ENCODE measurements around the gene MERTK. TPM values are rescaled to one million over a fixed set of nuclear protein-coding genes. Genes with fewer than 3 reads are reported as not detected.
"Not testable (repeated sequence)": the region's sequence is repeated elsewhere in the genome, so short reads cannot be mapped to it uniquely, and the experiment has no call there.

The MERTK gene
- total and polyA plus RNA-seq, 2 of the 13 experiments (the other 11 are each of a cell fraction or from before 2014, with no cell fraction given) = 37.3 to 44.7 TPM

GRCh38 chr2:111860005-111860404 is 38.4 kb upstream of the MERTK start:
- CTCF ChIA-PET (ENCODE audit: low intra/inter-chr PET ratio, low total read pairs); H2AFZ ChIP-seq (ENCODE audit: low read length); H3K9ac ChIP-seq (ENCODE audit: insufficient read depth, low read depth, low read length); POLR2A ChIA-PET; H3K4me1 ChIP-seq (ENCODE audit: insufficient read depth, low read length); H3K4me3 ChIP-seq (replicated peaks in 1 of 3; ENCODE audit: insufficient read depth in 1 of 3, low read depth in 2 of 3, low read length in 3 of 3); H3K4me2 ChIP-seq (ENCODE audit: low read depth, low read length); H4K20me1 ChIP-seq (ENCODE audit: insufficient read depth, low read length); H3K27me3 ChIP-seq (ENCODE audit: control insufficient read depth in 1 of 2, insufficient read depth in 2 of 2, low read length in 2 of 2); intact Hi-C loops (cut with micrococcal nuclease; ENCODE audit: unreplicated experiment); H3K27ac ChIP-seq (ENCODE audit: extremely low read length, insufficient read depth, low read length); DNase-seq (ENCODE audit: low spot score); BruUV-seq (replicated peaks); FAIRE-seq; in situ Hi-C loops (cut with HindIII; ENCODE audit: extremely low pct_ligation_motif_present, low pct_unique_long_range_greater_than_20kb); H3K79me2 ChIP-seq (ENCODE audit: insufficient read depth, low read length); H3K9me3 ChIP-seq (ENCODE audit: low read length); ATAC-seq: not testable (repeated sequence)
- peaks cover 2 to 18% of the 10 kb centered on the region in 2 experiments; a peak in 3 of 5 replicates for H3K36me3 ChIP-seq (replicated peaks in 1 of 2; ENCODE audit: control insufficient read depth in 1 of 2, insufficient read depth in 2 of 2, low read length in 2 of 2)
- 60% methylated on average over 3 of the region's 3 CpGs for WGBS (ENCODE audit: low lambda C conversion rate)

GRCh38 chr2:111865124-111865523 is 33.3 kb upstream of the MERTK start:
- DNase-seq (ENCODE audit: low spot score); BruUV-seq (replicated peaks); H3K4me2 ChIP-seq (ENCODE audit: low read depth, low read length); H3K9me3 ChIP-seq (ENCODE audit: low read length); CTCF ChIA-PET (ENCODE audit: low intra/inter-chr PET ratio, low total read pairs); H3K4me3 ChIP-seq (replicated peaks in 1 of 3; ENCODE audit: insufficient read depth in 1 of 3, low read depth in 2 of 3, low read length in 3 of 3); intact Hi-C loops (cut with micrococcal nuclease; ENCODE audit: unreplicated experiment); H4K20me1 ChIP-seq (ENCODE audit: insufficient read depth, low read length); H3K27ac ChIP-seq (ENCODE audit: extremely low read length, insufficient read depth, low read length); FAIRE-seq; H2AFZ ChIP-seq (ENCODE audit: low read length); H3K27me3 ChIP-seq (ENCODE audit: control insufficient read depth in 1 of 2, insufficient read depth in 2 of 2, low read length in 2 of 2); H3K79me2 ChIP-seq (ENCODE audit: insufficient read depth, low read length); in situ Hi-C loops (cut with HindIII; ENCODE audit: extremely low pct_ligation_motif_present, low pct_unique_long_range_greater_than_20kb); H3K4me1 ChIP-seq (ENCODE audit: insufficient read depth, low read length); H3K9ac ChIP-seq (ENCODE audit: insufficient read depth, low read depth, low read length); POLR2A ChIA-PET; ATAC-seq: not testable (repeated sequence)
- WGBS (ENCODE audit: low lambda C conversion rate) = 70% methylated on average over 3 of the region's 3 CpGs
- H3K36me3 ChIP-seq (replicated peaks in 1 of 2; ENCODE audit: control insufficient read depth in 1 of 2, insufficient read depth in 2 of 2, low read length in 2 of 2) = peaks cover 5 to 20% of the 10 kb centered on the region in 2 experiments; a peak in 4 of 5 replicates

GRCh38 chr2:111872806-111873205 is 25.6 kb upstream of the MERTK start:
- intact Hi-C loops (cut with micrococcal nuclease; ENCODE audit: unreplicated experiment); DNase-seq (ENCODE audit: low spot score); H3K4me2 ChIP-seq (ENCODE audit: low read depth, low read length); H3K9ac ChIP-seq (ENCODE audit: insufficient read depth, low read depth, low read length); FAIRE-seq; H3K79me2 ChIP-seq (ENCODE audit: insufficient read depth, low read length); H3K27me3 ChIP-seq (ENCODE audit: control insufficient read depth in 1 of 2, insufficient read depth in 2 of 2, low read length in 2 of 2); H3K9me3 ChIP-seq (ENCODE audit: low read length); CTCF ChIA-PET (ENCODE audit: low intra/inter-chr PET ratio, low total read pairs); H3K4me3 ChIP-seq (replicated peaks in 1 of 3; ENCODE audit: insufficient read depth in 1 of 3, low read depth in 2 of 3, low read length in 3 of 3); H4K20me1 ChIP-seq (ENCODE audit: insufficient read depth, low read length); H3K27ac ChIP-seq (ENCODE audit: extremely low read length, insufficient read depth, low read length); ATAC-seq; H3K4me1 ChIP-seq (ENCODE audit: insufficient read depth, low read length); BruUV-seq (replicated peaks); in situ Hi-C loops (cut with HindIII; ENCODE audit: extremely low pct_ligation_motif_present, low pct_unique_long_range_greater_than_20kb); H2AFZ ChIP-seq (ENCODE audit: low read length); POLR2A ChIA-PET: not testable (repeated sequence)
- peaks cover 0 to 33% of the 10 kb centered on the region in 2 experiments; a peak in 4 of 5 replicates for H3K36me3 ChIP-seq (replicated peaks in 1 of 2; ENCODE audit: control insufficient read depth in 1 of 2, insufficient read depth in 2 of 2, low read length in 2 of 2)
- WGBS (ENCODE audit: low lambda C conversion rate) = 97% methylated on average over 2 of the region's 2 CpGs
